NCI-H2196 (cell line): ENCODE results near the gene BICD1.
A peak's percentile ranks its signal among the peaks of the same experiment; 100 is the strongest.
"Not testable (repeated sequence)": the region's sequence is repeated elsewhere in the genome, so short reads cannot be mapped to it uniquely, and the experiment has no call there.

Experiments used
- DNase-seq: peaks from one replicate; lab custom pipeline; 2025; ENCODE audit not compliant: unreplicated experiment; lab: John Stamatoyannopoulos, UW

The BICD1 gene

GRCh38 chr12:32187127-32187526 lies 80.5 kb downstream of the BICD1 start:
- not testable (repeated sequence) for DNase-seq

- DNase-seq, result no peak
Measured at GRCh38 chr12:32191445-32191844, 84.8 kb downstream of the BICD1 start.

- no peak for DNase-seq
Measured at GRCh38 chr12:32196250-32197198, 89.9 kb downstream of the BICD1 start.

GRCh38 chr12:32197421-32197820 lies 90.8 kb downstream of the BICD1 start:
- no peak for DNase-seq

- DNase-seq, result no peak
Measured at GRCh38 chr12:32198555-32198954, 91.9 kb downstream of the BICD1 start.

- DNase-seq, result no peak
Measured at GRCh38 chr12:32201096-32201495, 94.4 kb downstream of the BICD1 start.

- DNase-seq, result peak; percentile 26
Measured at GRCh38 chr12:32201976-32202375, 95.3 kb downstream of the BICD1 start.

- DNase-seq, result no peak
Measured at GRCh38 chr12:32205731-32206130, 99.1 kb downstream of the BICD1 start.

- DNase-seq, result no peak
Measured at GRCh38 chr12:32208355-32208754, 101.7 kb downstream of the BICD1 start.

- no peak for DNase-seq
Measured at GRCh38 chr12:32211066-32211899, 104.6 kb downstream of the BICD1 start.

- DNase-seq, result no peak
Measured at GRCh38 chr12:32211900-32212156, 105.2 kb downstream of the BICD1 start.

GRCh38 chr12:32214723-32215122 lies 108.1 kb downstream of the BICD1 start:
- DNase-seq, result no peak

- no peak for DNase-seq
Measured at GRCh38 chr12:32217354-32218310, 111.0 kb downstream of the BICD1 start.

GRCh38 chr12:32223941-32224340 lies 117.3 kb downstream of the BICD1 start:
- no peak for DNase-seq

GRCh38 chr12:32226768-32227167 lies 120.1 kb downstream of the BICD1 start:
- DNase-seq, result no peak

- no peak for DNase-seq
Measured at GRCh38 chr12:32229971-32230612, 123.4 kb downstream of the BICD1 start.

GRCh38 chr12:32230613-32230993 lies 124.0 kb downstream of the BICD1 start:
- DNase-seq, result no peak

GRCh38 chr12:32231361-32231760 lies 124.7 kb downstream of the BICD1 start:
- not testable (repeated sequence) for DNase-seq

GRCh38 chr12:32233568-32233967 lies 126.9 kb downstream of the BICD1 start:
- DNase-seq, result no peak

GRCh38 chr12:32235251-32235650 lies 128.6 kb downstream of the BICD1 start:
- DNase-seq, result no peak

- no peak for DNase-seq
Measured at GRCh38 chr12:32240162-32240561, 133.5 kb downstream of the BICD1 start.
